ENCODE measurements around the gene DDR2.

Gene DDR2

GRCh38 chr1:162672622-162673260, 40.5 kb downstream of the DDR2 start:
- DNase-seq (ENCODE audit: low spot score) = no peak

DNA sequence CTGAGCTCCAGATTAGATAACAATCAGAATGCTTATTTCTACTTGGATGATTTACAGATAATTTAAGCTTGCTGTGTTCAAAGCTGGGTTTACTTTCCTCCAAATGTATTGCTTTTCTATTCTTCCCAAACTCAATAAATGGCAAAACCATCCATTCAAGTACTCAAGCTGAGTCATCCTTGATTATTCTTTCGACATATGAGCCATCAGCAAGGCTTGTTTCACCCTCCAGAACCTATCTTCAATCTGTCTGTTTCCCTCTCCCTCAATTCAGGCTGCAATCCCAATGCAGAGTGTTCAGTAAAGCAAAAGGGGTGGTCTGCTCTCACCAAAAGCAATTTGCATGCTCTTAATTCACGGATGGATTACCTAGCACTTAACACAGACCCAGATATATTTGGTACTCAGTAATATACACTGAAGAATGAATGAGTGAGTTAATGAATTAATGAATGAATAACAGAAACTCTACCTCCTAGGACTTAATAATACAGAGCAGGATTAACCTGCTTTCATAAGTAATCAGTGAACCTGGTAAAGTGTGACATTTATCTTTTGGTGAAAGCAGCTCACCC, 41.9 kb downstream of the DDR2 start:
- DNase-seq (ENCODE audit: low spot score) = no peak

DNA sequence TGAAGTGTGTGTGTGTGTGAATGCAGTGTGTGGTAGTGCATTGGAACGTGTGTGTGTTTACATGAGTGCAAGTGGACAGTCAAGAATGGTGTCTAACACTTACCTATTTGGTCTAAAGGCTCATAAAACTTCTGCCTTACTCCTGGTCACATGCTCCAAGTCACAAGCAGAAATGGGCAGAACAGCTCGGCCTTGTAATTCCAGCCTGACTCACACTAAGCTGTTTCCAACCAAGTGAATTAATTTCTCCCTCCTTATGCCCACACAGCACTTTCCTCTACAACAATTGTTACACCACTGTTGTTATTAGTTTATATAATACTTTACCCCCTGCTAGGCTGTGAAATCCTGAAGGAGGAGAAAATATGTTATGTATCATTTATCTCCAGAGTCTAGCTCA, 43.8 kb downstream of the DDR2 start:
- DNase-seq (ENCODE audit: low spot score) = no peak

GRCh38 chr1:162676750-162677149, 44.5 kb downstream of the DDR2 start:
- no peak for DNase-seq (ENCODE audit: low spot score)

GRCh38 chr1:162677607-162678371, 45.5 kb downstream of the DDR2 start:
- no peak for DNase-seq (ENCODE audit: low spot score)

DNA sequence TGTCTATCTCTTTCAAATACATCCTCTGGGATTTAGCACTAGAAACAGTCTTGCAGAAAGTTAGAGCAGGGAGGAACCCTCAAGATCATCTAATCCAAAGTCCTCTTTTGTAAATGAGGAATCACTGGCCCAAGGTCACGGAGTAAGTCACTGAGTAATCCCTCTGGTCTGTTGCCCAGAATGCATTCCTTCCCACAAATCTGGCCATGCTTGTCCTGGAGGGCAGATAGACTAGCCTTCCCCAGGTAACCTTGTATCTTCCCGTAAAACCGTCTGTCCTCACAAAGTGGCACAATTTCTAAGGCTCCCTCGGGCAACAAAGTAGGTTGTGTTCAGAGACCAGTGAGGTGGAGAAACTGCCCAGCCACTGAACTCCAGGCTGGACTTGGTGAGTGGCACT, 46.2 kb downstream of the DDR2 start:
- DNase-seq (ENCODE audit: low spot score) = no peak

- DNase-seq (ENCODE audit: low spot score) = no peak
Measured at GRCh38 chr1:162679298-162679697, 47.0 kb downstream of the DDR2 start.

DNA sequence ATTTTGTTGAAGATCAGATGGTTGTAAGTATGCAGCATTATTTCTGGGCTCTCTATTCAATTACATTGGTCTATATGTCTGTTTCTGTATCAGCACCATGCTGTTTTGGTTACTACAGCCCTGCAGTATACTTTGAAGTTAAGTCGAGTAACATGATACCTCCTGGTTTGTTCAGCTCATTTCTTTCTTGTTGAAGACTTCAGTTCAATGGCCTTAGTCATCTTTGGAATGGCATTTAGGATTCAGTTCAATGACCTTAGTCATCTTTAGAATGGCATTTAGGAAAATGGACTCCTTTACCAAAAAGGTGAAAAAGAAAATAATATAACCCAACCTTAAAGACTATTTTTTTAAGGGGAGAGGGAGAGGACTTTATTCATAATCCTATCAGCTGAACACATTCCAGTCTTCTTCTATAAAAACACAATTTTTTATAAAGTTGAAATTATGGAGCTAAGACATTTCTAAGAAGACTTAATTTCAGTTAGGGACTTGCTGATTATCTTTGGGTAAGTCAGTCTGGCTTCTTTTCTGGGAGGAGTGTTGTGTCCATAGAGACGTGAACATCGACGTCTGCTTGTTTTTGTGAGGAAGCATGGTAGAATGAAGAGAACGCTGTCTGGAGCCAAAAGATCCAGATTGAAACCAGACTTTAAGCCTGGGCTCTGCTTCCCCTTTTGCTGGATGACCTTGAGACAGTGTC, 48.3 kb downstream of the DDR2 start:
- no peak for DNase-seq (ENCODE audit: low spot score)

GRCh38 chr1:162681122-162681436, 48.8 kb downstream of the DDR2 start:
- DNase-seq (ENCODE audit: low spot score) = no peak

- no peak for DNase-seq (ENCODE audit: low spot score)
Measured at GRCh38 chr1:162682013-162682419, 49.8 kb downstream of the DDR2 start.

DNA sequence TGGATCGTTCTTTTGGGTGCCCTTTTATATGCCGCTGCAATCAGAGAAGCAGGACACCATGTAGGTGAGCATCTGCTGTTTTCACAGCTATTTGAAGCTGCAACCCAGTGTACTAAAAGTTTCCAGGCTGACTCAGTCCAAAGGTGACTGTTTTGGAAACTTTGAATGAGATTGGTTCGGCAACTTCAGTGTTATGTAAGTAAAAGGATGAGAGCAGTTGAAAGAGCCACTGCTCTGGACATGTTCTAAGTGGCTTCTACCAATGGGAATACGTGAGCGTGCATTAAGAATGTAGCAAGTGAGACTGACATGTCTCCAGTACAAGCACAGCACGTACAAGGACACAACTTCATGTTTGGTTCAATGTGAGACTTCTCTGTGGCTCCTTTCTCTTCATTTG, 55.6 kb downstream of the DDR2 start:
- no peak for DNase-seq (ENCODE audit: low spot score)

DNA sequence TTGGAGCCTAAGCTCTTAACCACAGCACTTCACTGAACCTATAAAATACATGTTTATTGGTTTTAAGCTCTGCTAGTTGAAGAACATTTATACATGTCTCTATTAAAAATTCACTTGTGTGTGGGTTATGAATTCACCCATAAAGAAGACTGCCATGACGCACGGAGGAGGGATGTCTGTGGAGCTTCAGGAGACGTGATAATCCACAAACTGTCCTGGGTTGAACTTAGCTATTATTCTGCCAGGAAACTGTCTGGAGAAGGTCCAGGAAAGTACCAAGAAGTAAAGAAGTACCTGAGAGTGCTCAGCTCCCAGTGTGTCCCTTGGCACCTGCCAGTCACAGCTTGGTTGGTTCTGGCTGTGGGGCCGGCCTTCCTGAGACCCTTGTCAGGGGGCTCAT, 56.3 kb downstream of the DDR2 start:
- DNase-seq (ENCODE audit: low spot score) = no peak

DNA sequence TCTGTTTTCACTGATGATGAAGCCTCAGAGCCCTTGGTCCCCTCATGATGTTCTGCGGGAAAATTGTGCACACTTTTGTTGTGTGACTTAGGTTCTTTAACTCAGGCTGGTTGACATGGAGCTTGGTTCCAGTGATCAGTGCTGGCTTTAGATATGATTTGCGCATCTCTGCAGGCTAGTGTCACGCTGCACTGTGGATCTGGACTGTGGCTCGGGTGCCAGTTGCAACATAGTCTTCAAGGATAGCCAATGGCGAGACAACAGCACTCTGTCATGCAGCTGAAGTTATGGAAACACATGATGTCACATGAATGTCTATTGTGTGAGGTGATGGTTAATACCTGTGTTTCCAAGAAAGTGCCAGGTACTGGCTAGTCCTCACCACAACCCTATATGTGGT, 56.7 kb downstream of the DDR2 start:
- no peak for DNase-seq (ENCODE audit: low spot score)

DNA sequence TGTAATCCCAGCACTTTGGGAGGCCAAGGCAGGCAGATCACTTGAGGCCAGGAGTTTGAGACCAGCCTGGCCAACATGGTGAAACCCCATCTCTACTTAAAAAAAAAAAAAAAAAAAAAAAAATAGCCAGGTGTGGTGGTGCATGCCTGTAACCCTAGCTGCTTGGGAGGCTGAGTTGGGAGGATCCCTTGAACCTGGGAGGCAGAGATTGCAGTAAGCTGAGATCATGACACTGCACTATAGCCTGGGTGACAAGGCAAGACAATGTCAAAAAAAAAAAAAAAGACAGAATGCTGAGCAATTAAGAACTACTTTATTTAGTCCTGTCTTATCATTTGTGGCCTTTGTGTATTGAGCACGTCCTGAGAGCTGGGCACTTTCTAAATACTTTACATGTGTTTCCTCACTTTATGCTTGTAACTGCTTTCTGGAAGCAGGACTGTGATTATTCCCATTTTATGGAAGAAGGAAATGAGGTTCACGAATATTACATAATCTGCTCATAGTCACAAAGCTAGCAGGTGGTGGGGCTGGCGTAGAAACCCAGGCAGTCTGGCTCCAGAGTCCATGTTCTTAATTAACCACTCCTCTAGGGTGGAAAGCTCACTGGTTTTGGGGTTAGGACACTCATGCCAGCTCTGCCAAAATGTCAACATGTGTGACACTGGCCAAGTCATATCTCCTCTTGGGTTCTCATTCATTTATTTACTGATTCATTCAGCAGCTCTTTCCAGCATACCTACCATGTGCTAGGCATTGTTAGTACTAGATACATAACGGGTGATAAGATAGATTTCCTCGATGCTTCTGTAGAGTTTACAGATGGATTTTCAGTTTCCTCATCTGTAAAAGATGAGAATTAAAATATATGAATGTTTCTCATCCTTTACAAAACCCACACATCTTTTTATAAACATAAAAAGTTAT, 57.7 kb downstream of the DDR2 start:
- DNase-seq (ENCODE audit: low spot score) = no peak

DNA sequence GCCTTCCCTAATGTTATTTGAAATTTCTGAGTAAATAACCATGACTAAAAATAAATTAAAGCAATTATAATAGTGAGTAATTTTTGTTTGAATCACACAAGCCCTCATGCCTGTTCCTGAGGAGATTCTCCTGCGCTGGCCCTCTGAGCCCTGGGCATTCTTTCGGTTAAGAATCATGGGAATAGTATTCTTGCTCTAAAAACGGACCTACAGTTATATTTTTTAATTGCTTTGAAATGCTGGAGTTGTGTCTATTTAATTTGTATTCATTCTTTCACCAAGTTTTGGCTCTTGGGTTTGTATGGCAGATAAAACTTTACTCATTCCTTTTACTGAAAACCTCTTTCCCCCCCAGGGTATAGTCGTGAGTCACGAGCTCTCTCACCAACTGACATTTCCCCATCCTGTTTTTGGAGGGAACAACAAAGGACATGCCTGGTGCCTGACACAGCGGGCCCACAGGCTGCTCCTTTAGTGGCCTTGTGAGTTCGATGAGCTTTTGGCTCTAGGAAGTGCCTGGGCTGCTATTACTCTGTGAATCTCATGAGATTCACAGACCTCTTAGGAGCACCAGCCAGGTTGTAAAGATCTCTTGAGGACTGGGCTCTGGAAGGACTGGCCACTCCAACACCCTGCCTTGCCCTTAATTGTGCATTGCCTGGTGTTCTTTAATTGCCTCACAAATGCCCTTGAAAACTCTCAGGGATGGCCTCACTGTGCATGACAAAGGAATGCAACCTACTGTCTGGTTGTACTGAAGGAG, 58.6 kb downstream of the DDR2 start:
- DNase-seq (ENCODE audit: low spot score) = no peak

- no peak for DNase-seq (ENCODE audit: low spot score)
Measured at GRCh38 chr1:162691999-162692575, 59.8 kb downstream of the DDR2 start.

- no peak for DNase-seq (ENCODE audit: low spot score)
Measured at GRCh38 chr1:162694911-162695310, 62.6 kb downstream of the DDR2 start.

- no peak for DNase-seq (ENCODE audit: low spot score)
Measured at GRCh38 chr1:162695687-162696086, 63.4 kb downstream of the DDR2 start.

- peak; percentile 61 for DNase-seq (ENCODE audit: low spot score)
Measured at GRCh38 chr1:162696286-162696862, 64.1 kb downstream of the DDR2 start.

- DNase-seq (ENCODE audit: low spot score) = no peak
Measured at GRCh38 chr1:162697140-162697895, 65.1 kb downstream of the DDR2 start.

Data from globus pallidus (tissue), 1 donor.